Skeletal muscle tissue (tissue), 4 donors: ENCODE measurements around the gene TPRG1. TPM values are rescaled to one million over a fixed set of nuclear protein-coding genes. Genes with fewer than 3 reads are reported as not detected.

Experiments used
- H3K27ac ChIP-seq: one replicate; pipeline ENCODE4 v1.7.0; 2013; ENCODE audit warnings: mild to moderate bottlenecking, low read depth, low read length, inconsistent platforms
- H3K27me3 ChIP-seq, 3 donors: one replicate each; pipeline ENCODE4 v1.7.0; 2013; ENCODE audit warnings: low read length in 3 of 3; ENCODE audit not compliant: control insufficient read depth in 3 of 3, insufficient read depth in 3 of 3
- H3K36me3 ChIP-seq, 3 donors: one replicate each; pipeline ENCODE4 v1.7.0; 2013; ENCODE audit warnings: low read length in 3 of 3; ENCODE audit not compliant: control insufficient read depth in 3 of 3, insufficient read depth in 3 of 3
- H3K4me1 ChIP-seq, 3 donors: one replicate each; pipeline ENCODE4 v1.7.0; 2013; ENCODE audit warnings: low read length in 3 of 3, mild to moderate bottlenecking in 3 of 3; ENCODE audit not compliant: control insufficient read depth in 3 of 3, insufficient read depth in 3 of 3
- H3K4me3 ChIP-seq, 3 donors: one replicate each; pipeline ENCODE4 v1.7.0; 2013; ENCODE audit warnings: low read length in 3 of 3
- H3K9ac ChIP-seq, 3 donors: one replicate each; pipeline ENCODE4 v1.7.0; 2013; ENCODE audit warnings: low read length in 3 of 3, mild to moderate bottlenecking in 3 of 3, moderate library complexity in 2 of 3, low read depth in 1 of 3
- H3K9me3 ChIP-seq, 3 donors: one replicate each; pipeline ENCODE4 v1.7.0; 2013; ENCODE audit warnings: low read length in 3 of 3; ENCODE audit not compliant: control insufficient read depth in 3 of 3
- total RNA-seq: library from RNA; depleted of rRNA; stranded (reverse); fragments of >200 nt; gene quantifications from one replicate; pipeline ENCODE4 v1.2.3, GENCODE V29; 2014
- donor health status: Osteomylitis.

The TPRG1 gene
- total RNA-seq, 1 donor from 2014 or later = 6.8 TPM

GRCh38 chr3:189301479-189301878 lies 129.7 kb downstream of the TPRG1 start:
- H3K27ac ChIP-seq = no peak overlapping the region
- no peaks in the 10 kb centered on the region for H3K36me3 ChIP-seq
- H3K9me3 ChIP-seq = no peaks in the 10 kb centered on the region
- H3K4me1 ChIP-seq = peaks cover 3 to 4% (median 4%) of the 10 kb centered on the region in 3 donors
- H3K27me3 ChIP-seq = no peaks in the 10 kb centered on the region
- H3K4me3 ChIP-seq = no peak overlapping the region
- H3K9ac ChIP-seq = no peak overlapping the region

DNA sequence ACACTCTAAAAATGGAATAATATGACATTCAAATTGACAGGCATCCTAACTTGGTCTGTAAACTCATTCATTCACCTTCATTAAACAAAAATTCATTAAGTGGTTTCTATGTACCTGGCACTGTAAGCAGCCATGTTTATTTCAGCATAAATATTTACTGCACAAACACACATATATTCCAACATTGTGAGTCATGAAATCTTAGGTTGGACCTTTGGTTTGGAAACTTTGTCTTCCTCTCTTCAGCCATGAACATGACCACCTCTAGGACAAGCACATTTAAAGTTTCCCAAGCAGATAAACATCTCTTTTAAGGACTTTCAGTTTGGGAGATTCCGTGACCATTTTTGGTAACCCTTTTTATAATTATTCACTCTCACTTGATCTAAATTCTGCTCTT lies 131.8 kb downstream of the TPRG1 start:
- Histone ChIP-seq H3K9ac (no peak overlapping the region), H3K9me3 (no peaks in the 10 kb centered on the region), H3K4me3 (no peak overlapping the region), H3K27me3 (no peaks in the 10 kb centered on the region), H3K27ac (no peak overlapping the region), H3K4me1 (peaks cover 3 to 4% (median 4%) of the 10 kb centered on the region in 3 donors), H3K36me3 (no peaks in the 10 kb centered on the region)

DNA sequence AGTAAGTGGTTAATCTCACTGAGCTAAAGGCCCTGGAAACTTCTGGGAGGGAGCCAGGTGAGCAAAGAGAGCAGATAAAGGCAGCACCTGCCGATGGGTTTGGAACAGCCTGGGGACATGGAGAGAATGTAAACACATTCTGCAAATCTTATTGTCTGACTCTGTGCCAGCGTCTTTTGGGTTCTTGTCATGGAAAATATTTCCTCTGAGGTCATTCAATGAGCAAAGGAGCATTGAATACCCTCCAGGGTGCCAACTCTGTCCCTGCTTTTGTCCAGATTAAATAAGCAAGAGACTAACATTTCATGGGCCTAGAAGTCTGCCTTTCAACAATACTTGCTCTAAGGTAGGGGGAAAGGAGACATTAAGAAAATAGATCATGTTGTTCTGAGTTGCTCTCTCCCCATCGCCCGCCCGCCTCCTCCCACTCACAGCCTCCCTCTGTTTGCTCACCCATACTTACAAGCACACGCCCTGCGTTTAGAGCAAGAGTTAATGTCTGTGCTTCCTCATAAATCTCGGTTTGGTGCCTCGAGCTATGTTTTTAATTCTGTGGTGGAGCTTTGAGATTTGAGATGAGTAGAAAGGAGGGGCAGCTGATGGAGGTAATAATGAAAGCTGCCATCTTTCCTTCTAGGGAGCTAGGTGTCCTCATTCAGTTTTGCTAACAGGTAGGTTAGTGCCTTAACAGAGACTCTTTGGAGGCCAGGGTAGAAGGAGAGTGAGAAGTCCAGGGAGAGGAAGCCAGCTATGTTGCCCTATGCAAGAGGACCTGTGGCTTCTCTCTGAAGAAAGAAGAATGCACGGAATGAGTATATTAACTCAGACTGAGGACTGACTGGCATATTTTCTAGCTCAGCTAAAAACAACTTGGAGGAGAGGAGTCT lies 132.9 kb downstream of the TPRG1 start:
- H3K4me3 ChIP-seq = no peak overlapping the region
- no peak overlapping the region for H3K9ac ChIP-seq
- peaks cover 3 to 4% (median 4%) of the 10 kb centered on the region in 3 donors for H3K4me1 ChIP-seq
- H3K36me3 ChIP-seq = no peaks in the 10 kb centered on the region
- H3K27ac ChIP-seq = peak overlapping the region; percentile 21
- no peaks in the 10 kb centered on the region for H3K9me3 ChIP-seq
- H3K27me3 ChIP-seq = no peaks in the 10 kb centered on the region

GRCh38 chr3:189305412-189305811 lies 133.6 kb downstream of the TPRG1 start:
- Histone ChIP-seq H3K4me1 (peaks cover 3 to 4% (median 4%) of the 10 kb centered on the region in 3 donors), H3K27me3 (no peaks in the 10 kb centered on the region), H3K36me3 (no peaks in the 10 kb centered on the region), H3K27ac (no peak overlapping the region), H3K4me3 (no peak overlapping the region), H3K9ac (no peak overlapping the region), H3K9me3 (no peaks in the 10 kb centered on the region)

DNA sequence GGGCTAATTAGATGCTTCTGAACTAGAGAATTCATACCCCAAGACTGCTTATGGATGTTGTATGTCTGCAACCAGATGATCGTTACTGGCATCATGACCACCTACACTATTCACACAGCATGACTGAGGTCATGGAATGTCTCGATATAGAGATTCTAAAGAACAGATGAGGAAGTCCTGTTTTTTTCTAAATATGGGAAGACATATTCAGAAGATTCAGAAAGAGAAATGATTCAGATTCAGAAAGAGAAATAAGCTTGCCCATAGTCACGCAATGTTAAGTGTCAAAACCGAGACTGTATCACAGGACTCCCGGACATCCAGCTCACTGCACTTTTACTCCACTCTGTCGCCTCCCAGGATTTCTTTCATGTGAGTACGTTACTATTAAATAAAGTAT lies 136.2 kb downstream of the TPRG1 start:
- no peak overlapping the region for H3K9ac ChIP-seq
- H3K4me3 ChIP-seq = no peak overlapping the region
- H3K27ac ChIP-seq = no peak overlapping the region
- H3K9me3 ChIP-seq = no peaks in the 10 kb centered on the region
- H3K4me1 ChIP-seq = peaks cover 3 to 7% (median 4%) of the 10 kb centered on the region in 3 donors
- no peaks in the 10 kb centered on the region for H3K36me3 ChIP-seq
- H3K27me3 ChIP-seq = no peaks in the 10 kb centered on the region

- no peaks in the 10 kb centered on the region for H3K36me3 ChIP-seq
- no peak overlapping the region for H3K9ac ChIP-seq
- H3K9me3 ChIP-seq = no peaks in the 10 kb centered on the region
- no peak overlapping the region for H3K27ac ChIP-seq
- H3K4me3 ChIP-seq = no peak overlapping the region
- H3K27me3 ChIP-seq = no peaks in the 10 kb centered on the region
- H3K4me1 ChIP-seq = peaks cover 3 to 7% (median 4%) of the 10 kb centered on the region in 3 donors
These were observed 136.8 kb downstream of the TPRG1 start for GRCh38 chr3:189308608-189309007.

GRCh38 chr3:189309400-189309975 lies 137.7 kb downstream of the TPRG1 start:
- peaks cover 2 to 7% (median 4%) of the 10 kb centered on the region in 3 donors for H3K4me1 ChIP-seq
- H3K27me3 ChIP-seq = no peaks in the 10 kb centered on the region
- H3K27ac ChIP-seq = no peak overlapping the region
- no peaks in the 10 kb centered on the region for H3K36me3 ChIP-seq
- H3K9ac ChIP-seq = no peak overlapping the region
- H3K4me3 ChIP-seq = no peak overlapping the region
- no peaks in the 10 kb centered on the region for H3K9me3 ChIP-seq

- Histone ChIP-seq H3K4me1 (peaks cover 0 to 9% (median 6%) of the 10 kb centered on the region in 3 donors), H3K36me3 (no peaks in the 10 kb centered on the region), H3K27ac (no peak overlapping the region), H3K27me3 (no peaks in the 10 kb centered on the region), H3K9ac (no peak overlapping the region), H3K4me3 (no peak overlapping the region), H3K9me3 (no peaks in the 10 kb centered on the region)
These were observed 139.8 kb downstream of the TPRG1 start for GRCh38 chr3:189311521-189311920.

- Histone ChIP-seq H3K9me3 (no peaks in the 10 kb centered on the region), H3K36me3 (no peaks in the 10 kb centered on the region), H3K27ac (no peak overlapping the region), H3K9ac (no peak overlapping the region), H3K4me3 (no peak overlapping the region), H3K27me3 (no peaks in the 10 kb centered on the region), H3K4me1 (peaks cover 3 to 14% (median 12%) of the 10 kb centered on the region in 3 donors)
These were observed 141.1 kb downstream of the TPRG1 start for GRCh38 chr3:189312866-189313265.
